Left ventricle myocardium superior (tissue), 1 donor: Measurements from ENCODE around the gene SLIT3. TPM values are rescaled to one million over a fixed set of nuclear protein-coding genes. Genes with fewer than 3 reads are reported as not detected.

Source experiments
- ATAC-seq: fragments of 200-7000 bp; cut with Tn5 transposase; one replicate; pipeline ENCODE4 v1.9.1; 2020; ENCODE audit warnings: mild to moderate bottlenecking, moderate library complexity
- DNase-seq: peaks from one replicate; pipeline ENCODE4 v3.0.0-alpha.2; 2020
- intact Hi-C: fragments of 100-400 bp; cut with micrococcal nuclease; formaldehyde crosslinking; loops from one replicate; pipeline ENCODE4 v1.11.0; 2022
- total RNA-seq: library from RNA; stranded (reverse); fragmentation: NEBNext Ultra II Directional; extraction: Animal tissue kit (Norgen Biotek cat#: 25700); gene quantifications from one replicate; pipeline ENCODE4 v1.2.1, GENCODE V29; 2021
- donor health status: DM: no; HTN: yes; CAD: no; lungs with severe emphysema.

Gene SLIT3
- total RNA-seq, 1 donor from 2014 or later = 8.4 TPM

DNA sequence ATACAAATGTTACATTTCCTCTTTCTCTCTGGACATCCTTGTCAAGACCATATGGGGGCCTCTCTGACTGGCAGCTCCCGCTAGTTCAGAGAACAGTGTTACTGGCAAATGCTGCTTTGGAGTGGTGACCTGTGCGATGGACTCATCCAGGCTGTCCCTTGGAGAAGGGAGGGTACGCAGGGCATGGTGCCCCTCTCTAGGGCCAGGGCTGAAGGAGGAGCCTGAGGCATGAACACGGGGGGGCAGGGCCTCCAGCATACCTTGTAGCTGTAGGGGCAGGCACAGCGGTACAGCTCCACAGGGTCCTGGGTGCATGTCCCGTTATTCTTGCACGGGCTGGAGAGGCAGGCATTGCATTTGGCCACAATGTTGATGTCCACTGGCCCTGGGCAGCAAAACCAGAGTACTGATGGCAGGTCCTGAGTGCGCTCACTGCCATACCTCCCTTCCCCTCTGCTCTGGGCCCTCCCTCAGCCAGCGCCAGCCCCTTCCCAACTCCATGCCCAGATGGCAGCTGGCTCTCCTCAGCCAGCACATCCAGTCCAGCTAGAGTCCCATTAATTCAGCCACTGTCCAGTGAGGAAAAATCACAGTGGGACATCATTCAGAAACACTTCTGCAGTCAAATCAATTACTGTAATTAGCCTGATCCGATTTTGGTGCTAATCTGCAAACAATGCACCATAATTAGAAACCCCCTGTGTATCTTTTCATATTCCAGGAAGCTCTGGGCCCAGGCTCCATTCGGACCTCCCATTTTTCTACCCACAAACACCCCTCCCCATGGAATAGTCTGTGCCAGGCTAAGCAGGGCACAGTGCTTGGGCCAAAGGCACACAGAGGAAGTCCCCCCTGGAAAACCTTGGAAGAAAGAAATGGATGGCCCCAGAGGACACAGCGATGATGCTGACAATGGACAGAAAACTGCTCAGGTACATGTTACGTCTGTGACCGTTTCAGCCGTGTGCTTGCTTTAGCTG is 592.9 kb downstream of the SLIT3 start:
- ATAC-seq (no peak), DNase-seq (no peak)
- intact Hi-C loops = no loop called here

- ATAC-seq (peak; percentile 83), DNase-seq (peak; percentile 35)
- intact Hi-C loops = no loop called here
Observed at GRCh38 chr5:168706655-168707069, 594.3 kb downstream of the SLIT3 start.

- intact Hi-C loops = no loop called here
- DNase-seq = no peak
- ATAC-seq = no peak
Observed at GRCh38 chr5:168705321-168705720, 595.6 kb downstream of the SLIT3 start.

DNA sequence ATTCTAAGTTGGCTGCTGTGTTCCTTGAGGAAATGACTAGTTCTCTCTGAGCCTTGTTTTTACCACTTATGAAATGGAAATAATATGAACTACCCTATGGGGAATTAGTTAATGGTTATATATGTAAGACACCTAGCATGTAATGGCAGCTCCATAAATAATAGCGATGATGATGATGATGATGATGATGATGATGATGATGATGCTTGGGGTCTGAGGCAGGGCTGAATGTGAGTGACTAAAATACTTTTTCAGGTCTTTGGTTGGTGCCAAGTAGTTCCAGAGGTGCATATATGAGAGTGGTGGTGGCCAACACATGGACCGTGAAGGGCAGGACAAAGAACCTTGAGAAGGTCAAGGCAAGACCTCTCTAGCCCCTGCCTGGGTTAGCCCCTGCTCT is 598.4 kb downstream of the SLIT3 start:
- intact Hi-C loops = no loop called here
- DNase-seq = no peak
- ATAC-seq = no peak

GRCh38 chr5:168701641-168702040 is 599.3 kb downstream of the SLIT3 start:
- no peak for ATAC-seq
- intact Hi-C loops = no loop called here

GRCh38 chr5:168699002-168699401 is 601.9 kb downstream of the SLIT3 start:
- DNase-seq = peak; percentile 57

More at GRCh38 chr5:168701641-168702040, 599.3 kb downstream of the SLIT3 start:
- no peak for DNase-seq

GRCh38 chr5:168697034-168697720 is 603.8 kb downstream of the SLIT3 start:
- no peak for DNase-seq
- intact Hi-C loops = no loop called here
- ATAC-seq = peak; percentile 13

More at GRCh38 chr5:168699002-168699401, 601.9 kb downstream of the SLIT3 start:
- peak; percentile 80 for ATAC-seq
- intact Hi-C loops = no loop called here

DNA sequence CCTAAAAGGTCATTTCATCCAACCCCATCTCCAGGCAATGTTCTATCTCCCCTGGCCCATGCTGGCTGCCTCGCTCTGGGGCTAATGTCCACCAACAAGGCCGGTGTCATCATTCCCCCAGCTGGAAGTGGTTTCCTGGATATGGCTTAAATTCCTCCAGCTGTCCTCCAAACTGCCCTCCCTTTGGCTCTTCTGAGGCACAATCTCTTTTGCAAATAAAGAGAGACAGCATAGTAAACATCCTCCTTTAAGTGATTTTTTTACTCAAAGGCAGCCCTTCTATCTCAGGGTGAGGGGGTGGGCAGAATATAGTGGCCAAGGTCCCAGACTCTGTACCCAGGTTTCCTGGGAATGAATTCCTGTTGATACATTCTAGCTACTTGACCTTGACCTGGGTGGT is 604.3 kb downstream of the SLIT3 start:
- ATAC-seq = peak; percentile 32
- no peak for DNase-seq
- intact Hi-C loops = no loop called here

DNA sequence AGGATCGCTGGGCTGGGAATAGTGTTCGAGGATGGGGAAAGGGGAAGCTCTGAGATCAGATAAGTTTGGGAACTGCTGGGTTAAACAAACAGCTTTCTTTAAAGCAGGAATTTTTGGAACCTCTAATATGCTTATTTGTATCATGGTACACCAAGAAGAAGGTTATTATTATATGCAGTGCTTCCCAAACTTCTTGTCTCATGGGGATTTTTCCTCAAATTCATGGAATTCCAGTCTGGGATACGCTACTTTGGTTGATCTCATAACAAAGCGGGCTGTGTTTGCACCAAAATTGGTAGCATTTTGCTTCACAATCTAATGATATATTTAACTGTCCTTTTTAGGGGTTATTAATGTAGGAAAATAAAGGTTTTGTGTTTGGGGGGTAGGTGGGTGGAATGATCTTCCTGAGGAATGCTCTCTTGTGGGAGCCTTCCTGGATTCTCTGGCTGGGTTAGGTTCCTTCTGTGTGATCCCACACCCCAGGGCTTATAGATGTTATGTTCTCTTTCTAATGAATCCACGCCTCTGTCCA is 605.6 kb downstream of the SLIT3 start:
- DNase-seq = no peak
- intact Hi-C loops = no loop called here
- no peak for ATAC-seq

DNA sequence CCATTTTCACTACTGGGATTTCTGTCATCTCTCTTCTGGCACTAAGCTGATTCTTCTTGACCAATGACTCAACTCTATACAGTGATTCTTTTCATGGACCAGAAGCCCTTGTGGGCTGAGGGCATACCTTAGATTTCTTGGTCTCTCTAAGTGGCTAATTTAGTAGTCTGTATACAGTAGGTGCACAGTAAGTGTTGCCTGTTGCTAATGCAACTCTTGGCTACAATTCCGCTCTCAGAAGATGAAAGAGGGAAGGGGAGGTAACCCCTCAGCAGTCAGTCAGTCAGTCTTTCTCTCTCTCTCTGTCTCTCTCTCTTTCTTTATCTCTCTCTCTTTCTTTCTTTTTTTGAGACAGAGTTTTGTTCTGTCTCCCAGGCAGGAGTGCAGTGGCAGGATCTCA is 606.6 kb downstream of the SLIT3 start:
- no peak for DNase-seq
- ATAC-seq = no peak
- intact Hi-C loops = no loop called here

DNA sequence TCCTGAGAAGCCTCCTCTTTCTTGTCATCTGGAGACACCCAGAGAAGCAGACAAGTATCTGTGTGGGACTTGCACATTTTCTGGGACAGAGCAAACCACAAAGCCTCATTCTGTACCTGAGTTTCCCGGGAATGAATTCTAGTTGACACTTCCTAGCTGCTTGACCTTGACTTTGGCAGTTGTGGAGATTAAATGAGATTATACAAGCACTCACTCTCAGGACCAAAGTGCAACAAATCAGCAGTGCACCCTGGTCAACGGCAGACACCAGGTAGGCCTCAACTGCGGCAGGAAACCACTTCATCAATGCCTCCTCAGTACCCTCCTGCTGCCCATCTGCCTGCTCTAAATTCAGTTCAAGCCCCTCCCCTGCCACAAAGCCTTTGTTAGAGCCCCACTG is 607.1 kb downstream of the SLIT3 start:
- ATAC-seq (no peak), DNase-seq (no peak)
- intact Hi-C loops = no loop called here

DNA sequence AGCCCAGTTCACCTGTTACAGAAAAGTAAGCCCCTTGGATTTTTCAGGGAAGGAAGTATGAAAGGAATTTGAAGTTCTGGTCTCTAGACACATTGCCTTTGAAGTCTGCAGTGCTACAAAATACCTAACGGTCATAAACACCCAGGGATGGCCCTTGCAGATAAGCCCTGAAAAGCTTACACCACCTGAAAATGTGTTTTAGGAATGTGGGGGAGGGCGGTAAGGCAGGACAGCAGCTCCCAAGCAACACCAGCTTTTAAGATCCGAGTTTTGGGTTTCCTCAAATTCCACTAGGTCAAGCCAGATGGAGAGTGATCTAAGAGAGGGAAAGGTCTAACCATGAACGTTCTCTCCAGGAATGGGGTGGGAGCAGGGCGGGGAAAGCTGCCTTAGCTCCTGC is 607.6 kb downstream of the SLIT3 start:
- DNase-seq (no peak), ATAC-seq (no peak)
- intact Hi-C loops = no loop called here

DNA sequence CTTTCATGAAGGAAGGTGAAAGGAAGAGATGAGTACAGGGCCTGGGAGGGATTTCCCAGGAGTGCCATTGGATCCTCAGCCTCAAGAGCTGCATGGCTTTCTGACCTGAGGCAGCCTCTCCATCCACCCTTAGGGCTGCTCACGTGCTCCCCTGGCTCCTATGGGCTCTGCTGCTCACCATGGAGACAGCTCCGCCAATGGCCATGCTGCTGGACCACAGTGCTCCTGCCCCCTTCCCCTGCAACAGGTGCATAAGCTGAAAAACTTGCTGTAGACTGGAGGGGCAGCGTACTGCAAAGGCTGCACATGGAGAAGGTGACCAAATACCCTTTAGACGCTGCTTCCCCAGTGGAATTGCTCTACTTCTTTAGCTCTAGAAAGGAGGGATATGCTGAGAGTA is 609.0 kb downstream of the SLIT3 start:
- DNase-seq (no peak), ATAC-seq (no peak)
- intact Hi-C loops = no loop called here

DNA sequence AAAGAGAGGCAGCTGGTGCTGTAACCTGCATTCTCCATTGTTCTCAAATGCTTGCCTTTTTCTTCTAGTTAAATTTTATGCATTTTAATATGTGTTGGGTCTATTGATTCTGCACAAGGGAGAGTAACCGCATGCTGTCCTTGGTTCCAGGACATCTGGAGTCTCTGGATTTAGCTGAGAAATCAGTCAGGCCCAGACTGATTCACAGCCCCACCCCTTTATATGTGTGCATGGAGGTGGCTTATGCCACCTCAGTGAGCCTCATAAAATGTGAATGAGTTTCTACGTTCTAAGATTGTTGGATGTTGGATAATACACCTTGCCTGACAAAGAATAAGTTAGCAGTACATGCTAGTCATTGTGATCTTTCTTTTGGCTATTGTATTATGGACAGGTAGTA is 611.7 kb downstream of the SLIT3 start:
- intact Hi-C loops = no loop called here
- no peak for DNase-seq
- ATAC-seq = no peak

DNA sequence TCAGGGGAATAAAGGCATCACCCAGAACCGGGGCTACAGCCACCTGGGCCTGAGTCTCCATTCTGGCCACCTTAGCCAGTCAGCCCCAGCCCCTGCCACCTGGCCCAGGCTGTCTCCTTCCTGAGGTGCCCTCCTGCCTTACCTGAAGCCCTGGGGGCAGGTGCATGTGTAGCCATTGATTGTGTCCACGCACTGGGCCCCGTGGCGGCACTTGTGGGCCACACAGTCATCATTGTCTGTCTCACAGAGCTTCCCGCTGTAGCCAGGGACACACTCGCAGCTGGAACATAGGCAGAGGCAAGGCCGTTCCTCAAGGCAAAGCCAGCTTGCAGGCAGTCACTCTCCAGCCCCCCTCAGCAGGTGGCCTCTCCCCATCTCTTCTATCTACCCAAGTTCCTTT is 614.1 kb downstream of the SLIT3 start:
- intact Hi-C loops = no loop called here
- DNase-seq = no peak
- no peak for ATAC-seq

DNA sequence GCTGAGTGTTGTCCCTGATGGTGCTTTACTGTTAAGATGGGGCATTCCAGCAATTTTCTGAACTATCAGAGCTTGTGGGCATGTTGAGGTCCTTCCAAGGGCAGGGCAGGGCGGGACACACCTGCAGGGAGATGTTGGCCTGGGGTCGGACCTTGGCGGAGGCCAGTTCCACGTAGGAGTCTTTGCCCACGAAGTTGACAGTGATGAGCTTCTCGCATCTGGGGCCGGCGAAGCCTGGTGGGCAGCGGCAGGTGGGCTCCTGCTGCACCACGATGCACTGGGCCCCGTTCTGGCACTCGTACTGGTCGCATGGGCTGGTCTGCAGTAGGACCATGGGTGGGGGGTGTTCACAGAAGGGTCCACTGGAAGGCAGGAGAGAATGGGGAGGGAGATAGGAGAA is 615.4 kb downstream of the SLIT3 start:
- ATAC-seq (no peak), DNase-seq (no peak)
- intact Hi-C loops = no loop called here

- intact Hi-C loops = no loop called here
- no peak for DNase-seq
Observed at GRCh38 chr5:168683927-168684295, 617.0 kb downstream of the SLIT3 start.

GRCh38 chr5:168683247-168683926 is 617.6 kb downstream of the SLIT3 start:
- DNase-seq (no peak), ATAC-seq (no peak)
- intact Hi-C loops = no loop called here

More at GRCh38 chr5:168683927-168684295, 617.0 kb downstream of the SLIT3 start:
- ATAC-seq = no peak

DNA sequence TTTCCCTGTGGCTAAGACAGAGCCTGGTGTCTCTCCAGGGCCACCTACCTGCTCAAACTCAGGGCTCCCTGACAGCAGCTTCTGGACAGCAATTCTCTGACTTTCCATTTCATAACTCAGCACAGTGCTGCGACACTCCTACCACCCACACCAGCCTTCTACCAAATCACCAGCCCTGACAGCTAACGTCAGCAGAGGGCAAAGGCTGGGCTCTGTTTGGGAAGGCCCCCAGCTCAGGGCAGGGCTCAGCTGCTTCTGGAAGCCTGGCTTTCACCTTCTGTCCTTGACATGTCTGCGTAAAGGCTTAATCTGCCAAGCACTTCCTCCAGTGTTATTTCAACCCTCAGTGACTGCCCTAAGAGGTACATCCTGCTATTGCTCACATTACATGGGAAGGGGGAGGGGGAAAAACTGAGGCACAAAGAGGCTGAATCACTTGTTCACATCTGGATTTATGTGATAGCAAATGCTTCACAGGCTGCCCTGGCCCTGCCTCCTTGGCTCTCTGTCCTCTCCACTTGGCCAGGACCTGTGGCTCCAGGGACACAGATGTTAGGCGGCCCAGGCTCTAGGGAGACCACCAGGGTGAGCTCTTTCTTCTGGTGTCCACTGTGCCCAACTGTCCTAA is 619.3 kb downstream of the SLIT3 start:
- intact Hi-C loops = no loop called here
- DNase-seq (peak; percentile 57), ATAC-seq (peak; percentile 84)
